RWPE1 (cell line): ENCODE results near the gene COL6A2.

Experiments used
- CTCF ChIA-PET: fragments of 350-600 bp; sonication (Branson Sonifier 250); formaldehyde crosslinking; extraction: SDS; loops from one replicate; lab custom pipeline; 2021; lab: Yijun Ruan, JAX
- POLR2A ChIA-PET: fragments of 400-600 bp; formaldehyde crosslinking; extraction: SDS; loops from one replicate; lab custom pipeline; 2020; ENCODE audit warnings: antibody characterized with exemption; ENCODE audit not compliant: low non-redundant PET; lab: Yijun Ruan, JAX
- DNase-seq: peaks from one replicate; pipeline ENCODE4 v3.0.0; 2012; ENCODE audit warnings: low spot score
- H3K27ac ChIP-seq: fragments of 450-650 bp; 2 replicates; pipeline ENCODE4 v1.5.1; 2017
- TF ChIP-seq, protein P1 (sequence below): fragments of 450-650 bp; conservative IDR thresholded peaks from 2 replicates; pipeline ENCODE4 v1.5.1; 2017; ENCODE audit warnings: low read depth, mild to moderate bottlenecking

Gene COL6A2

GRCh38 chr21:46097336-46098293, at the start of gene COL6A2:
Gene COL6A2, plus strand, starts transcription at chr21:46098112.
- no peak within 1 kb of the TSS for H3K27ac ChIP-seq
- TF ChIP-seq, protein P1, sequence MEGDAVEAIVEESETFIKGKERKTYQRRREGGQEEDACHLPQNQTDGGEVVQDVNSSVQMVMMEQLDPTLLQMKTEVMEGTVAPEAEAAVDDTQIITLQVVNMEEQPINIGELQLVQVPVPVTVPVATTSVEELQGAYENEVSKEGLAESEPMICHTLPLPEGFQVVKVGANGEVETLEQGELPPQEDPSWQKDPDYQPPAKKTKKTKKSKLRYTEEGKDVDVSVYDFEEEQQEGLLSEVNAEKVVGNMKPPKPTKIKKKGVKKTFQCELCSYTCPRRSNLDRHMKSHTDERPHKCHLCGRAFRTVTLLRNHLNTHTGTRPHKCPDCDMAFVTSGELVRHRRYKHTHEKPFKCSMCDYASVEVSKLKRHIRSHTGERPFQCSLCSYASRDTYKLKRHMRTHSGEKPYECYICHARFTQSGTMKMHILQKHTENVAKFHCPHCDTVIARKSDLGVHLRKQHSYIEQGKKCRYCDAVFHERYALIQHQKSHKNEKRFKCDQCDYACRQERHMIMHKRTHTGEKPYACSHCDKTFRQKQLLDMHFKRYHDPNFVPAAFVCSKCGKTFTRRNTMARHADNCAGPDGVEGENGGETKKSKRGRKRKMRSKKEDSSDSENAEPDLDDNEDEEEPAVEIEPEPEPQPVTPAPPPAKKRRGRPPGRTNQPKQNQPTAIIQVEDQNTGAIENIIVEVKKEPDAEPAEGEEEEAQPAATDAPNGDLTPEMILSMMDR = no peak; the same call in 1 of the 2 replicates
- DNase-seq = peak; percentile 59
- CTCF ChIA-PET = interaction anchor here (0.8 kb wide), 1 partner anchor 126 kb away, joined by 3 read pairs; no protein-coding TSS in a partner anchor
- POLR2A ChIA-PET = no interaction called here

DNA sequence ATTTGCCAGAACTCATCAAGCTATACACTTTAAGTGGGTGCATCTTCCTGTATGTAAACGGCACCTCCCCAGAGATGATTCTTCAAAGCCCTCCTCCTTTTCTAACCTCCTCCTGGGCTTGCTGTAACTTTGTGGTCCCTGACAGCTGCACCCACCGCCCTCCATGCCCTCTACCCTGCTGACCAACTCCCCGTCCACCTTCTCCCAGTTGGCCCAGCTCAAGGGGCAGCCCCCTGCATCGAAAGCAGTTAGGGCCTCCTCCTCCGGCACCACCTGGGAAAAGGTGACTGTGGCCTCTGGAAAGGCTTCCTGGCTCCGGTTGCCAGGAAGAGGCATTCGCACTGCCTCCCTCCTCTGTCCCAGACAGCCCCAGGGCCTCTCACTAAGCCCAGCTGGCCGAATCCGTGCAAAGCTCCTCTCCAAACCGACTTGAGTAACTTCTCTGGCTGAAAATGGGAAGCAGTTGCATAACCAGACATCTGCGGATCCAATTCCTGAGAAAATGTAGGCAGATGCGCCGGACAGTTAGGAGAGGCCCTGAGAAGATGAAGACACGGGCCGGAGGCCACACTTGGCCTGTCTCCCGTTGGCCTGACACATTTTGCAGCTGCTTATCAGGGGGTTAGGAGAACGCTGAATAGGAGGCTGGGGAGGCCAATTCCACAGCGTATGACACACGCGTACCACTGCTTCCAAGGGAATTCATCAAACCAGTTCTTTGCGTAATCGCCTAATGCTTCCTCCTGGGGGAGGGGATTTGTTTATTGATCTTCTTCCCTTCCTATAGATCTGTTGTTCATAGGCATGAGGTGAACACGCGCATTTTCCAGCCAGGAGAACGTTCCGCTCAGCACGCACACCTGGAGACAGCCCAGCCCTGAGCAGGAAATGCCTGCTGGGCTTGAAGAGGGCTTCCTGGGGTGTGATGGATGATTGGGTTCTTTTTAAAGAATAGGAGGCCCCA, 48.7 kb upstream of the COL6A2 start:
- peak overlapping the region; percentile 94 for H3K27ac ChIP-seq
- peak; percentile 66 for DNase-seq
- ChIA-PET CTCF (interaction anchor here (0.6 kb wide), 1 partner anchor 51 kb away, joined by 3 read pairs; no protein-coding TSS in a partner anchor), POLR2A (no interaction called here)
- TF ChIP-seq, protein P1 = no peak

DNA sequence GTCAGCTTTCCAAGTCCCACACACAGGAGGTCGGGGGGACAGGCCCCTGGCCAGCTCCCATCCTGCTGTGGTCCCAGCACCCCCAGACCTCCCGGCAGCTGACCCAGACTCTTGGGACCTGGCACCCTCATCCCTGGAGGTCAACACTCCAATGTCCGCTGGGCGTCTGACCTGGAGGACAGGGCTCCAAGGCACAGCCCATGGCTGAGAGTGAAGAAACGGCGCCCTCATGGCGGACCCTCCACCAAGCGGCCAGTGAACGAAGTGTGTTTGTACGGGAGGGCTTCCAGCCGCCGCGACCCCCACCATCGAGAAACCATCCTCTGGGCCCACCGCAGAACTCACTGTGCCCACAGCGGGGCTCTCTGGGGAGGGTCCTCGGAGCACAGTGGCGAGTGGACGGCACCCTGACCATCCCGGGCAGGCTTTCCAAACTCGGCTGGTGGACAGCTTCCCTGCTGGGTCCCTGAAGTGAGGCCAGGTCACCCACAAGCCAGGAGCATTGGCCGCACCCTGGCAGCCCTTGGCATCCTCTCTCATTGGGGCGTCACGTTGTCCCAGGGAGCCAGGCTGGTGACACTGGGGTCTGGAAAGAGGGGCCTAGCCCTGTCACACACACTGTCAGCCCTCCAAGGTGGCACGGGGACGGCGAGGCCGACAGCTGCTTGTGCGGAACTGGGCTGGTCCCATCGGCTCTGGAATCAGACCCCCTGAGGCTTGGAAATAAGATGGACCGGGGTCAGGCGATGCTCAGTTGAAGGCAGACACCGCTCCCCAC, 47.8 kb upstream of the COL6A2 start:
- ChIA-PET POLR2A (no interaction called here), CTCF (no interaction called here)
- no peak for DNase-seq
- H3K27ac ChIP-seq = peak overlapping the region; percentile 94
- TF ChIP-seq, protein P1 = no peak

DNA sequence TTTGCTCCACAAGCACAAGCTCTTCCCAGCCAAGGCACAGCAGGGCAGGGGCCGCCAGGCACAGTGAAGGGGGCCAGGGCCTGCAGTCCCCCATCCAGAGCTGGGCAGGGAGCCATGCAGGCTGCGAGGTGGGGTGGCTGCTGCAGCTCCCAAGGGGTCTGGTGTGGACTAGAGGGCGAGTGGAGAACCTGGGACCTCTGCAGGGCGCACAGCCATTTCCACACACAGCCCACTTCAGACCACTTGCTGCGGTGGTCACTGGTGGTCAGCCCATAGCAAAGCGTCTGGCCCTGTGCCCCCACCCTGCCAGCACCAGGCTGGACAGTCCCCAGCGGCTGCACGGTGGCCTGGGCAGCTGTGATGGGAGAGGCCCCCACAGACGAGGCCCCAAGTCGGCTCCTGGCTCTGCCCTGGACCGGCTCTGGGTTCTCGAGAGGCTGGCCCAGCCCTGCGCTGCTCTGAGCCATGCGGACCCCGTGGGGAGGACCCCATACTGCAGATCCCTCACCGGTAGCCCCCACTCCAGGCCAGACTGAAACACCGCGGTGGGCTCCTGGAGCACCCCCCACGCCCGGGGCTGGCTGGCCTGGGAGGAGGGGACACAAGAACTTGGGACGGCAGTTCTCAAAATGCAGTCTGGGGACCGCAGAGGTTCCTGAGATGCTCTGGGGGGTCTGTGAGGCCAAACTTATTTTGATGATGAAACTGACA, 47.1 kb upstream of the COL6A2 start:
- H3K27ac ChIP-seq = peak overlapping the region; percentile 94
- TF ChIP-seq, protein P1 = no peak
- CTCF ChIA-PET = no interaction called here
- no peak for DNase-seq
- POLR2A ChIA-PET = no interaction called here

DNA sequence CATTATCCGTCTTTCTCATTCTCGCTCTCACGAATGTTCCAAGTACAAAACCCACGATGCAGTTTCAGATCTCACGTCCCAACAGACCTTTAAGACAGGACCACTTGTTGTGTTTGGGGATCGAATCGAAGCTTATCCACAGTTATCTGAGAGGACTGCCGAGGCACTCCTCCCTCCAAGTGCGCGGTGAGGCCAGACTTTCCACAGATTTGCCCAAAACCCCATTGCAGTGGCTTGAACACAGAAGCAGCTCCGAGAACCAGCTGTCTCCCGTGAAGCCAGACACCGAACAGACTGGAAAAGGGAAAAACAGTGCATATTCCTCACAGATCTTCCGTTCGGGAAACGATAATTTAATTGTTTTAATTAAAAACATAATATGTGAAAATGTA, 46.5 kb upstream of the COL6A2 start:
- no peak for DNase-seq
- TF ChIP-seq, protein P1 = no peak
- POLR2A ChIA-PET = no interaction called here
- no peak overlapping the region for H3K27ac ChIP-seq
- CTCF ChIA-PET = no interaction called here
